ENCODE data around the gene NEDD8. TPM values are rescaled to one million over a fixed set of nuclear protein-coding genes. Genes with fewer than 3 reads are reported as not detected.

NEDD8 gene
- total RNA-seq, 2 experiments from 2014 or later, result 181 to 205 TPM

- no peaks in the 10 kb centered on the region for H3K9me3 Mint-ChIP-seq (ENCODE audit: low read depth)
- peak; percentile 87 for ATAC-seq
Observed at GRCh38 chr14:24171422-24172260, 60.5 kb downstream of the NEDD8 start, which contains the start of gene REC8. TSS of gene REC8 (plus strand) at chr14:24172080. CDS start at chr14:24172553, 473 bp downstream.

GRCh38 chr14:24167469-24168114 lies 64.6 kb downstream of the NEDD8 start:
- ATAC-seq (no peak), DNase-seq (no peak)
- H3K9me3 Mint-ChIP-seq (ENCODE audit: low read depth), result no peaks in the 10 kb centered on the region
- H3K27ac Mint-ChIP-seq, result peak overlapping the region; percentile 71
- CTCF ChIA-PET, result no interaction called here
- H3K36me3 Mint-ChIP-seq, result peaks cover 64% of the 10 kb centered on the region
- no peaks in the 10 kb centered on the region for H3K27me3 Mint-ChIP-seq
- peaks cover 64% of the 10 kb centered on the region for H3K4me1 Mint-ChIP-seq
- H3K4me3 Mint-ChIP-seq, result no peak overlapping the region

More at GRCh38 chr14:24171422-24172260, 60.5 kb downstream of the NEDD8 start, which contains the start of gene REC8:
- H3K27me3 Mint-ChIP-seq, result no peaks in the 10 kb centered on the region
- peaks cover 38% of the 10 kb centered on the region for H3K36me3 Mint-ChIP-seq
- H3K4me3 Mint-ChIP-seq, result peak within 1 kb of the TSS; percentile 77
- H3K4me1 Mint-ChIP-seq, result peaks cover 45% of the 10 kb centered on the region
- peak within 1 kb of the TSS; percentile 83 for H3K27ac Mint-ChIP-seq
- CTCF ChIA-PET, result interaction anchor here (0.6 to 4.3 kb wide), 6 partner anchors 8 to 58 kb away, joined by 3 to 35 read pairs (median 4); partner anchors contain the start of genes DCAF11, EMC9 and IRF9
- DNase-seq, result peak; percentile 93

Other genes starting within 250 kb of the NEDD8 start
- gene DHRS4L2, start 243.4 kb downstream of the NEDD8 start, total RNA-seq, result 10 to 100 TPM; 16.0 to 19.4 TPM
- gene CARMIL3, start 180.4 kb downstream of the NEDD8 start, total RNA-seq, result 1 to 10 TPM; 2.9 to 3.3 TPM
- gene CPNE6, start 160.8 kb downstream of the NEDD8 start, total RNA-seq, result under 1 TPM in 1 of 2 experiments, not detected in 1; 0.12 TPM
- 10 to 100 TPM; 61.7 to 87.0 TPM for gene PCK2, start 138.1 kb downstream of the NEDD8 start, total RNA-seq
- 10 to 100 TPM; 86.3 to 94.4 TPM for gene DCAF11, start 117.6 kb downstream of the NEDD8 start, total RNA-seq
- 1 to 10 TPM; 2.6 to 3.2 TPM for gene NRL, start 117.4 kb downstream of the NEDD8 start, total RNA-seq
- gene FITM1, start 101.7 kb downstream of the NEDD8 start, total RNA-seq, result under 1 TPM; 0.77 to 0.91 TPM
- 100 to 1,000 TPM; 420 to 454 TPM for gene PSME1, start 96.2 kb downstream of the NEDD8 start, total RNA-seq
- 10 to 100 TPM; 45.5 to 56.1 TPM for gene EMC9, start 90.8 kb downstream of the NEDD8 start, total RNA-seq
- gene PSME2, start 85.8 kb downstream of the NEDD8 start, total RNA-seq, result 100 to 1,000 TPM; 577 to 623 TPM
- gene RNF31, start 84.9 kb downstream of the NEDD8 start, total RNA-seq, result 100 to 1,000 TPM; 129 to 149 TPM
- gene IRF9, start 71.1 kb downstream of the NEDD8 start, total RNA-seq, result 100 to 1,000 TPM; 238 to 295 TPM
- gene REC8, start 60.3 kb downstream of the NEDD8 start, total RNA-seq, result 10 to 100 TPM; 52.9 to 92.8 TPM
- gene IPO4, start 43.6 kb downstream of the NEDD8 start, total RNA-seq, result 10 to 100 TPM; 32.4 to 54.9 TPM
- gene TM9SF1, start 36.9 kb downstream of the NEDD8 start, total RNA-seq, result 10 to 100 TPM; 26.7 to 32.8 TPM
- under 1 TPM in 1 of 2 experiments, not detected in 1; 0.42 TPM for gene TSSK4, start 26.7 kb downstream of the NEDD8 start, total RNA-seq
- 10 to 100 TPM; 80.5 to 82.5 TPM for gene CHMP4A, start 18.9 kb downstream of the NEDD8 start, total RNA-seq
- 10 to 100 TPM; 11.4 to 16.9 TPM for gene MDP1, start 16.3 kb downstream of the NEDD8 start, total RNA-seq
- gene GMPR2, start 562 bp upstream of the NEDD8 start, total RNA-seq, result 10 to 100 TPM; 70.6 to 71.3 TPM
- gene TINF2, start 10.3 kb upstream of the NEDD8 start, total RNA-seq, result 100 to 1,000 TPM; 111 to 130 TPM
- 1 to 10 TPM; 3.0 to 5.1 TPM for gene TGM1, start 30.8 kb upstream of the NEDD8 start, total RNA-seq
- gene RABGGTA, start 39.2 kb upstream of the NEDD8 start, total RNA-seq, result 10 to 100 TPM; 34.3 to 44.6 TPM
- gene DHRS1, start 67.4 kb upstream of the NEDD8 start, total RNA-seq, result 10 to 100 TPM; 14.2 to 26.5 TPM
- gene NOP9, start 67.5 kb upstream of the NEDD8 start, total RNA-seq, result 10 to 100 TPM; 34.2 to 38.3 TPM
- gene CIDEB, start 75.6 kb upstream of the NEDD8 start, total RNA-seq, result 10 to 100 TPM; 24.5 to 44.2 TPM
- 10 to 100 TPM; 12.6 to 18.8 TPM for gene LTB4R2, start 77.8 kb upstream of the NEDD8 start, total RNA-seq
- gene LTB4R, start 79.1 kb upstream of the NEDD8 start, total RNA-seq, result 10 to 100 TPM; 15.6 to 32.5 TPM
- 1 to 10 TPM; 1.6 to 3.4 TPM for gene ADCY4, start 102.7 kb upstream of the NEDD8 start, total RNA-seq
- 10 to 100 TPM; 22.9 to 29.4 TPM for gene RIPK3, start 107.6 kb upstream of the NEDD8 start, total RNA-seq
- 1 to 10 TPM in 1 of 2 experiments, not detected in 1; 1.3 TPM for gene NFATC4, start 135.8 kb upstream of the NEDD8 start, total RNA-seq
- under 1 TPM; 0.05 to 0.50 TPM for gene NYNRIN, start 166.6 kb upstream of the NEDD8 start, total RNA-seq
- 1 to 10 TPM; 5.0 to 7.1 TPM for gene CBLN3, start 197.3 kb upstream of the NEDD8 start, total RNA-seq
- gene KHNYN, start 197.6 kb upstream of the NEDD8 start, total RNA-seq, result 10 to 100 TPM; 73.3 to 81.2 TPM
- gene SDR39U1, start 210.4 kb upstream of the NEDD8 start, total RNA-seq, result 10 to 100 TPM; 45.6 to 45.9 TPM